ENCODE measurements around the gene SPINK8. TPM values are rescaled to one million over a fixed set of nuclear protein-coding genes. Genes with fewer than 3 reads are reported as not detected.

SPINK8 gene
- total RNA-seq, 1 donor from 2014 or later, result not detected

Small RNA genes lying within 50 kb of the gene (microRNA-seq; reads per million reads assigned to microRNA genes)
- gene MIR2115, result not detected

Other genes with a start within 250 kb of the SPINK8 start
- gene CDC25A, start 145.2 kb downstream of the SPINK8 start, total RNA-seq, result 0.32 TPM
- gene CAMP, start 110.2 kb downstream of the SPINK8 start, total RNA-seq, result 0.67 TPM
- gene ZNF589, start 92.6 kb downstream of the SPINK8 start, total RNA-seq, result 3.4 TPM
- gene NME6, start 32.3 kb downstream of the SPINK8 start, total RNA-seq, result 21.0 TPM
- not detected for gene FBXW12, start 38.6 kb upstream of the SPINK8 start, total RNA-seq
- gene PLXNB1, start 96.4 kb upstream of the SPINK8 start, total RNA-seq, result 43.4 TPM
- 8.9 TPM for gene CCDC51, start 106.5 kb upstream of the SPINK8 start, total RNA-seq
- 192 TPM for gene TMA7, start 106.6 kb upstream of the SPINK8 start, total RNA-seq
- 4.1 TPM for gene ATRIP, start 113.1 kb upstream of the SPINK8 start, total RNA-seq
- 47.8 TPM for gene SHISA5, start 170.5 kb upstream of the SPINK8 start, total RNA-seq
- 1.5 TPM for gene PFKFB4, start 223.1 kb upstream of the SPINK8 start, total RNA-seq
- gene UCN2, start 230.1 kb upstream of the SPINK8 start, total RNA-seq, result 0.48 TPM